H1 (cell line): ENCODE data around the gene PLXNB1. TPM values are rescaled to one million over a fixed set of nuclear protein-coding genes. Genes with fewer than 3 reads are reported as not detected.

Source experiments
- CTCF ChIA-PET: fragments of 300-600 bp; sonication (Branson Sonifier 250); formaldehyde crosslinking; loops from one replicate; lab custom pipeline; 2021; ENCODE audit not compliant: partially characterized antibody; lab: Charles Lee
- POLR2A ChIA-PET: fragments of 300-600 bp; sonication (Branson Sonifier 250); formaldehyde crosslinking; loops from one replicate; lab custom pipeline; 2021; ENCODE audit warnings: inconsistent platforms; ENCODE audit not compliant: partially characterized antibody; lab: Charles Lee
- DNase-seq, 2 experiments: peaks; one replicate each; pipeline versions ENCODE4 v3.0.0 to v3.0.0-alpha.2; 2010 to 2022; ENCODE audit warnings: low spot score in 2 of 2, low read depth in 1 of 2, mixed read lengths in 1 of 2
- FAIRE-seq: peaks from 2 replicates; lab custom pipeline; 2011; peaks lifted over from hg19 to GRCh38; lab: Jason Lieb, UNC
- H2AFZ ChIP-seq: 2 replicates; pipeline ENCODE4 v1.8.1; 2012; ENCODE audit warnings: low read length, inconsistent platforms
- H2AK5ac ChIP-seq: 2 replicates; pipeline ENCODE4 v1.6.1; 2013; ENCODE audit warnings: low read depth, low read length
- H2BK120ac ChIP-seq: replicated peaks from 2 replicates; pipeline ENCODE3; 2013; ENCODE audit warnings: low read depth, low read length, inconsistent platforms
- H2BK12ac ChIP-seq: 2 replicates; pipeline ENCODE4 v1.6.1; 2013; ENCODE audit warnings: low read depth, low read length
- H2BK15ac ChIP-seq: 2 replicates; pipeline ENCODE4 v1.6.1; 2013; ENCODE audit warnings: low read length
- H2BK20ac ChIP-seq: 2 replicates; pipeline ENCODE4 v1.6.1; 2013; ENCODE audit warnings: low read length
- H2BK5ac ChIP-seq: 2 replicates; pipeline ENCODE4 v1.6.1; 2013; ENCODE audit warnings: low read depth, low read length
- H3K14ac ChIP-seq: 2 replicates; pipeline ENCODE4 v1.6.1; 2013; ENCODE audit warnings: inconsistent platforms; ENCODE audit not compliant: insufficient read length
- H3K18ac ChIP-seq: 2 replicates; pipeline ENCODE4 v1.6.1; 2013; ENCODE audit warnings: low read length; ENCODE audit errors: extremely low read depth
- H3K23ac ChIP-seq: 2 replicates; pipeline ENCODE4 v1.6.1; 2013; ENCODE audit warnings: inconsistent platforms; ENCODE audit not compliant: insufficient read length
- H3K23me2 ChIP-seq: 2 replicates; pipeline ENCODE4 v1.6.1; 2013; ENCODE audit warnings: low read depth, low read length
- H3K27ac ChIP-seq: 2 replicates; pipeline ENCODE4 v1.6.1; 2011; ENCODE audit warnings: low read depth, low read length, inconsistent platforms
- H3K27me3 ChIP-seq, 4 experiments: replicated peaks in 1 of 4; 1 replicate in 1 of 4; 2 replicates in 3 of 4; pipeline versions ENCODE4 v1.6.1 to v1.8.1; 2011 to 2013; ENCODE audit warnings: low read length in 3 of 4, mild to moderate bottlenecking in 3 of 4, inconsistent platforms in 2 of 4, mixed read lengths in 2 of 4, moderate library complexity in 1 of 4; ENCODE audit not compliant: control insufficient read depth in 3 of 4, insufficient read depth in 3 of 4; ENCODE audit errors: extremely low read depth in 1 of 4
- H3K36me3 ChIP-seq, 4 experiments: 2 replicates each; pipeline versions ENCODE4 v1.6.1 to v1.8.1; 2011 to 2013; ENCODE audit warnings: mild to moderate bottlenecking in 4 of 4, low read length in 3 of 4, moderate library complexity in 2 of 4, control low read depth in 1 of 4, inconsistent platforms in 1 of 4; ENCODE audit not compliant: insufficient read depth in 4 of 4, control insufficient read depth in 2 of 4
- H3K4ac ChIP-seq: replicated peaks from 2 replicates; pipeline ENCODE3; 2013; ENCODE audit warnings: low read length, low read depth, mixed read lengths, inconsistent platforms; ENCODE audit not compliant: insufficient read length
- H3K4me1 ChIP-seq, 4 experiments: replicated peaks in 1 of 4; 1 replicate in 1 of 4; 2 replicates in 3 of 4; pipeline versions ENCODE4 v1.6.1 to v1.8.1; 2011 to 2013; ENCODE audit warnings: low read length in 3 of 4, inconsistent platforms in 2 of 4, mixed read lengths in 1 of 4; ENCODE audit not compliant: insufficient read depth in 4 of 4, control insufficient read depth in 3 of 4
- H3K4me2 ChIP-seq, 2 experiments: 2 replicates each; pipeline versions ENCODE4 v1.6.1 to v1.8.1; 2011 to 2013; ENCODE audit warnings: low read depth in 2 of 2, low read length in 2 of 2, control low read depth in 1 of 2, inconsistent platforms in 1 of 2, mild to moderate bottlenecking in 1 of 2; ENCODE audit not compliant: insufficient read depth in 1 of 2
- H3K4me3 ChIP-seq, 4 experiments: fragments of 200-600, 300-600 bp in 1 of 4; sonication (generic), shearing (Covaris generic), sonication (Bioruptor Twin) in 1 of 4; 2 replicates each; pipeline versions ENCODE4 v1.5.1 to v1.8.1; 2011 to 2016; ENCODE audit warnings: low read length in 4 of 4, low read depth in 3 of 4, control low read depth in 2 of 4, inconsistent platforms in 2 of 4, mild to moderate bottlenecking in 2 of 4, mixed read lengths in 1 of 4, moderate library complexity in 1 of 4; ENCODE audit not compliant: insufficient read depth in 2 of 4; ENCODE audit errors: extremely low read depth in 1 of 4
- H3K56ac ChIP-seq: replicated peaks from 2 replicates; pipeline ENCODE3; 2013; ENCODE audit warnings: low read depth, mild to moderate bottlenecking, mixed read lengths, low read length, inconsistent platforms; ENCODE audit not compliant: insufficient read length
- H3K79me1 ChIP-seq: 2 replicates; pipeline ENCODE4 v1.6.1; 2013; ENCODE audit warnings: low read depth, low read length, control low read depth
- H3K79me2 ChIP-seq, 2 experiments: 2 replicates each; pipeline versions ENCODE4 v1.6.1 to v1.8.1; 2012 to 2013; ENCODE audit warnings: low read length in 2 of 2, mild to moderate bottlenecking in 2 of 2, inconsistent platforms in 1 of 2; ENCODE audit not compliant: insufficient read depth in 2 of 2, control insufficient read depth in 1 of 2
- H3K9ac ChIP-seq, 4 experiments: replicated peaks in 1 of 4; 1 replicate in 1 of 4; 2 replicates in 3 of 4; pipeline versions ENCODE4 v1.6.1 to v1.8.1; 2011 to 2013; ENCODE audit warnings: low read depth in 3 of 4, low read length in 3 of 4, control low read depth in 2 of 4, mild to moderate bottlenecking in 2 of 4, moderate library complexity in 2 of 4, inconsistent platforms in 1 of 4; ENCODE audit errors: extremely low read depth in 1 of 4
- H3K9me3 ChIP-seq, 2 experiments: 2 replicates each; pipeline versions ENCODE4 v1.6.1 to v1.8.1; 2012 to 2013; ENCODE audit warnings: mild to moderate bottlenecking in 2 of 2, moderate library complexity in 2 of 2, control low read depth in 1 of 2, inconsistent platforms in 1 of 2, low read depth in 1 of 2, low read length in 1 of 2, mixed read lengths in 1 of 2; ENCODE audit not compliant: insufficient read depth in 2 of 2
- H4K20me1 ChIP-seq, 2 experiments: replicated peaks in 1 of 2; 2 replicates each; pipeline versions ENCODE3 to v1.8.1; 2011 to 2013; ENCODE audit warnings: inconsistent platforms in 2 of 2, low read length in 2 of 2, mild to moderate bottlenecking in 1 of 2; ENCODE audit not compliant: insufficient read depth in 2 of 2, control insufficient read depth in 1 of 2
- H4K5ac ChIP-seq: 2 replicates; pipeline ENCODE4 v1.6.1; 2013; ENCODE audit warnings: low read length, low read depth, mixed read lengths, inconsistent platforms; ENCODE audit not compliant: insufficient read length
- H4K8ac ChIP-seq: 2 replicates; pipeline ENCODE4 v1.8.0; 2013; ENCODE audit warnings: mild to moderate bottlenecking, moderate library complexity, low read length, inconsistent platforms; ENCODE audit not compliant: insufficient read depth; ENCODE audit errors: extremely low read depth
- H4K91ac ChIP-seq: replicated peaks from 2 replicates; pipeline ENCODE3; 2013; ENCODE audit warnings: low read length, mixed read lengths, inconsistent platforms; ENCODE audit not compliant: insufficient read length
- POLR2A ChIP-seq, 2 experiments: IDR thresholded peaks; 1 replicate in 1 of 2; 2 replicates in 1 of 2; pipeline ENCODE4 v1.6.1; 2011; ENCODE audit warnings: low read depth in 2 of 2, low read length in 2 of 2, mild to moderate bottlenecking in 2 of 2; ENCODE audit errors: control extremely low read depth in 1 of 2
- WGBS, 2 experiments: shearing (Covaris generic) in 1 of 2; methylation state at CpG; one replicate each; pipeline versions ENCODE4 v1.1.6 to v1.1.7; 2013 to 2015; ENCODE audit warnings: low lambda C conversion rate in 2 of 2, mixed read lengths in 2 of 2, inconsistent platforms in 1 of 2, low coverage in 1 of 2, missing lambda C conversion rate in 1 of 2; ENCODE audit not compliant: insufficient replicate concordance in 2 of 2, insufficient coverage in 1 of 2, insufficient read length in 1 of 2; ENCODE audit errors: extremely low coverage in 1 of 2, missing lambda C conversion rate in 1 of 2; 5-methylcytosine and 5-hydroxymethylcytosine counted together
- polyA plus RNA-seq, 7 experiments: library from polyadenylated mRNA; depleted of rRNA in 3 of 7; stranded (reverse) in 5 of 7; unstranded in 2 of 7; fragments of >200 nt in 5 of 7; fragments of 200-250 nt in 2 of 7; gene quantifications; 1 replicate in 5 of 7; 2 replicates in 1 of 7; 4 replicates in 1 of 7; pipeline versions ENCODE4 v1.2.1 to v1.2.3, GENCODE V29; 2011 to 2013; ENCODE audit warnings: missing spikeins in 2 of 7, mixed read lengths in 2 of 7
- total RNA-seq: library from RNA; stranded (reverse); fragmentation: NEBNext Ultra II Directional; extraction: Animal tissue kit (Norgen Biotek cat#: 25700); gene quantifications from 2 replicates; pipeline ENCODE4 v1.2.1, GENCODE V29; 2021
- TF ChIP-seq, protein P1 (sequence below): IDR thresholded peaks from 2 replicates; pipeline ENCODE4 v1.6.1; 2012; ENCODE audit warnings: inconsistent platforms

PLXNB1 gene
- total and polyA plus RNA-seq, 2 of the 8 experiments (the other 6 are each of a cell fraction or from before 2014, with no cell fraction given) = 109 to 114 TPM

DNA sequence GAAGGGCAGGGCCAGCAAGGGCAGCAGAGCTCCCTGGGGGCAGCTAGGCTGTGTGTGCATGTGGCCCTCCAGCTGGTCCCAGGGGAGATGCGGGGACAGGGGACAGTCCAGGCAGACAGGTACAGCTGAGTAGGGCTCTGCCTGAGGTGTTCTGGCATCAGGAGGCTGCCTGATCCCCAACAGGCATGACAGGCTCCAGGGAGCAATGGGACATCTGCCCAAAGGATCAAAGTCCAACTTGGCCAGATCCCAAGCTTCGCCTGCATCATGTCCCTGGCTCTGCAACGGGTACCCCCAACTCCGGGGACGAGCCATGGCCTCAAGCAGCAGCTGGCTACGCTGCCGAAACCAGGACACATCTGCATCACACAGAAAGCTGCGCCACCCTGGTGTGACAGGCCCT, 38.4 kb upstream of the PLXNB1 start:
- Histone ChIP-seq H2BK120ac (no peak overlapping the region), H4K5ac (no peak overlapping the region), H2BK20ac (no peak overlapping the region), H3K27ac (0 out of 2 replicates have a peak overlapping the region, but pooled peaks have one; percentile 33), H3K9ac (no peak overlapping the region; a peak in 1 of 7 replicates), H3K56ac (no peak overlapping the region), H3K14ac (no peak overlapping the region), H3K18ac (no peak overlapping the region), H3K4me2 (no peak overlapping the region), H4K8ac (peak overlapping the region; percentile 9; the same call in 1 of the 2 replicates), H2BK5ac (no peak overlapping the region; the same call in 1 of the 2 replicates), H2AFZ (no peak overlapping the region), H3K4ac (no peak overlapping the region), H3K23ac (no peak overlapping the region), H3K79me2 (peaks cover 0 to 23% of the 10 kb centered on the region in 2 experiments; a peak in 2 of 4 replicates), H4K91ac (no peak overlapping the region), H2BK12ac (no peak overlapping the region), H3K4me1 (peaks cover 0 to 28% (median 20%) of the 10 kb centered on the region in 4 experiments; a peak in 6 of 7 replicates), H3K23me2 (peaks cover 6% of the 10 kb centered on the region), H4K20me1 (peaks cover 3 to 5% of the 10 kb centered on the region in 2 experiments), H3K4me3 (no peak overlapping the region), H3K9me3 (no peaks in the 10 kb centered on the region), H3K27me3 (no peaks in the 10 kb centered on the region), H3K79me1 (peaks cover 10% of the 10 kb centered on the region), H2AK5ac (no peak overlapping the region), H3K36me3 (peaks cover 7 to 35% (median 14%) of the 10 kb centered on the region in 4 experiments), H2BK15ac (no peak overlapping the region)
- 92% methylated on average over 5 of the region's 8 CpGs; no CpG with 5 or more reads in 1 of the 2 experiments for WGBS, 2 experiments
- TF ChIP-seq POLR2A (IDR thresholded peaks at IDR 0.05; ENCODE audit: control extremely low read depth in 1 of 2, low read depth in 2 of 2, low read length in 2 of 2) = no peak
- TF ChIP-seq, protein P1, sequence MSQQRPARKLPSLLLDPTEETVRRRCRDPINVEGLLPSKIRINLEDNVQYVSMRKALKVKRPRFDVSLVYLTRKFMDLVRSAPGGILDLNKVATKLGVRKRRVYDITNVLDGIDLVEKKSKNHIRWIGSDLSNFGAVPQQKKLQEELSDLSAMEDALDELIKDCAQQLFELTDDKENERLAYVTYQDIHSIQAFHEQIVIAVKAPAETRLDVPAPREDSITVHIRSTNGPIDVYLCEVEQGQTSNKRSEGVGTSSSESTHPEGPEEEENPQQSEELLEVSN = no peak
- no peak for DNase-seq
- ChIA-PET POLR2A (interaction anchor here (0.6 to 4.0 kb wide), 7 partner anchors 14 to 93 kb away, joined by 3 to 14 read pairs (median 4); partner anchors contain the start of genes PFKFB4 and PLXNB1), CTCF (interaction anchor here (0.6 to 21.5 kb wide), 5 partner anchors 8 to 153 kb away, joined by 3 to 251 read pairs (median 26); partner anchors contain the start of genes PFKFB4 and SHISA5)
- no peak for FAIRE-seq
